Fibroblast of skin of scalp (primary cell): Measurements from ENCODE around the gene MASP1.

Experiments
- DNase-seq: peaks from one replicate; pipeline ENCODE4 v3.0.0-alpha.2; 2013

MASP1 gene

GRCh38 chr3:187293516-187294430, 2.2 kb upstream of the MASP1 start:
- peak; percentile 21 for DNase-seq

DNA sequence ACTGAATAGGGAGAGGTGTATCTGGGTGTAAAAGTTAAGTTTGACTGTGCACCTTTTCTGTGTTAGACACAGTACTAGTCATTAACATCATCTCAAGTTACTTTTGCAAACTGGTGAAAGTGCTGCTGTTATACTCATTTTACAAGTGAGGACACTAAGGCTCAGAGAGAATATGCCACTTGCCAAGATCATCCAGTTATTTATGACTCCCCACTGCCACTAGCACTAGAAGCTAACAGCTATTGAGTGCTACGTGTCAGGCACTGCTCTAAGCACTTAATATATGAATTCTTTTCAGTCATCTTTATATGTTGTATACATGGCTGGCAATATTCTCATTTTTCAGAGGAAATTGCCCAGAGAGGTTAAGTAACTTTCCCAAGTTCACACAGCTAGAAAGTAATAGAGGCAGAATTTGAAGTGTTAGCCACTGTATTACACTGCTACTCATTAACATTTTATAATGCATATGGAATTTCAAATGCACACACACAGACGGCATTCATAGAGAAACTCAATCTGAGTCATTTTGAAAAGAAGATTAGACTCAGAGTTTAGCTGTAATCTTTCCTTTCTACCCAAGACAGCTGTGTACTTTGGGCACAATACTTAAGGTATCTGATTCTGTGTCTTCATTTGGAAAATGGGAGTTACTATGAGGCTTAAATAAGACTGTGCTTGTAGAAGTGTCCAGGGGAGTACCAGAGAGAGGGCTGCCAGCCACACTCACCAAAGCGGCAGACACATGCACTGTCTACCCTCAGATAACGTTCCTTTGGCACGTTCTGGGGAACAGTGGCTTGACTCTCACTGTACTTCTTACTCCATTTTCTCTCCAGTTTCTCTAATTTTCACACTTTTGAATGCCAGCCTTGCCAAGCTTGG, 1.3 kb upstream of the MASP1 start:
- DNase-seq = peak; percentile 26

GRCh38 chr3:187292181-187292580, 644 bp upstream of the MASP1 start:
- DNase-seq = no peak

DNA sequence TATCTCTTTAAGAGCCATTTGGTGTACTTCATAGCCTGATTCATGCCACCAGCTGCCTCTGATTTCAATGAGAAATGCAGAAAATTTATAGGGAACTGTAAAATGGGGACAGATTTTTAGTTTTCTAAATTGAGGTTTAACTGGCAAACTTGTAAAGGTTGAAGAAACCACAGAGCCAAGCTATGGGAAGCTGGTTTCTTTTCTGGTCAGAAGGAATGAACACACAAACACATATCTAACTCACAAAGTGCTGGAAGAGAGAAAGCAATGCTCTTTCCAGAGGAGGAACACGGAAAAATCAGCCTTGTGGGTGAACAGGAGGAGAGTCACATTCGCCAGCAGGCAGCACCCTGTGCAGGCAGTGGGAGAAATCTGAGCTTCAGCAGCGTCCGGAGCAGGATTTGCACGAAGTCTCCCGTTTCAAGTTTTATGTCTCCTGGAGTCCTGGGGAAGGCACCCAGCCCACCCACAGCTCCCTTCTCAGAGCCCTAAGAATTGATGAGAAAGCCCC, 481 bp downstream of the MASP1 start:
- DNase-seq = peak; percentile 44

GRCh38 chr3:187290503-187290902, 1.0 kb downstream of the MASP1 start:
- DNase-seq = no peak

DNA sequence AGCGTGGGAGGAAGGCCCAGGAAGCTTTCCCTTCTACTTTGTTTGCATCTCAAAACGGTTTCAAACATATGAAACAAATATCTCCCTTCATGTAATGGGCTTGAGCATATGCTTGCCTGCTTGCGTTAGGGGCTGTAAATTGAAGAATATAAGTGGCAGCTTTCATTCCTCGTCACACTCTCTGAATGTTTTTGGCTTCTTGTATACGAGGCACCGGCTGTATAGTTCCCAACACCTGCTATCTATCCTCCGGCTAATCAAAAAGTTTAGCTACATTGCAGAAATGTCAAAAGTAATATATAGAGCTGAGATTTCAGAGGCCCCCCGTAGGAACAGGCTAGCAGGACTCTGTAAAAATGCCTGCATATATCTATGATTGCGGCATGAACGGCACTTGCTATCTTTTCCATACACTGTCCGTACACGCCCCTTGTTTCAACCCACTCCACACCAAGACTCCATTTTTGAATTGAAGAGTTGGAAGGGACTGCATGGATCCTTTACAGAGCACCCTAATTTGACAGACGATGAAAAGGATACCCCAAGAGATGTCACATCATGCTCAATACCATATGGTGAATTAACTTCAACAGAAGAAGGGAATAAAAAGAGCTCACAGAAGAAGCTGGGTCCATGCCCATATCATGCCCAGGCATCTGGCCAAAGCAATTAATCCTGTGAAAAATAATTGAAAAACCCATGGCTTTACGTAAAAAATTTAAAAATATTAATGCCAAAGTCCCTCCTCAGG, 2.5 kb downstream of the MASP1 start:
- DNase-seq = no peak

- no peak for DNase-seq
Measured at GRCh38 chr3:187288131-187288854, 3.2 kb downstream of the MASP1 start.

- no peak for DNase-seq
Measured at GRCh38 chr3:187287256-187287655, 4.3 kb downstream of the MASP1 start.

GRCh38 chr3:187286467-187287059, 5.0 kb downstream of the MASP1 start:
- no peak for DNase-seq

GRCh38 chr3:187281191-187281714, 10.3 kb downstream of the MASP1 start:
- peak; percentile 84 for DNase-seq

GRCh38 chr3:187280644-187281043, 10.9 kb downstream of the MASP1 start:
- no peak for DNase-seq

GRCh38 chr3:187277129-187277462, 14.4 kb downstream of the MASP1 start:
- no peak for DNase-seq

GRCh38 chr3:187276397-187277128, 15.0 kb downstream of the MASP1 start:
- no peak for DNase-seq

GRCh38 chr3:187274977-187275338, 16.6 kb downstream of the MASP1 start:
- DNase-seq = no peak

DNA sequence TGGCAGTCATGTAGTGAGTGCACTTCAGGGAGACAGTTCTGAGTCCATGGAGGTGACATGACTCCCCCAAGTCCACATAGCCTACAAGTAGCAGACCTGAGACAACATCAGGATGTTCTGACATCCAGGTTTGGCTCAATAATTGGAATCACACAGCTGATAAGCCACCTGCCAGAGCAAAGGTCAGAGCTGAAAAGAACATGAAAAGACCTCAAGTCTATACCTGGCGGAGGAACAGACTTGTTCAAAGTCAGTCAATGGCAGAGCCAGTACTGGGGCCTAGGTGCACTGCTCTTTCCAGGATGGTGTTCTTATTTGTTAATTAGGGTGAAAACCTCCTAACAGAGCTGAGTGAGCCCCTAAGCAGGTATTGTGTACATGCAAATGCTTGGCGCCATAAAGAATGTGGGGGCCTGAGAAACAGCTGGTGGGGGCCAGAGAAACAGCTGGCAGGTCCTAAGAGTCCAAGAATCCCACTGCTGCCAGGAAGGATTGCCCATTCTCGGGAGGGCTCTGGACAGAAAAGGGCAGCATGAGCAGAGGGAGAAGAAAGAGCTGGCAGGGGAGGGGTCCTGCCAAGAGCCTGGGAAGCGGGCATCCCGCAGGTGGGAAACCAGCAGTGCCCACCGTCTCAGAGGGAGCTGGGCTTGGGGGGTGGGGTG, 17.1 kb downstream of the MASP1 start:
- no peak for DNase-seq

DNA sequence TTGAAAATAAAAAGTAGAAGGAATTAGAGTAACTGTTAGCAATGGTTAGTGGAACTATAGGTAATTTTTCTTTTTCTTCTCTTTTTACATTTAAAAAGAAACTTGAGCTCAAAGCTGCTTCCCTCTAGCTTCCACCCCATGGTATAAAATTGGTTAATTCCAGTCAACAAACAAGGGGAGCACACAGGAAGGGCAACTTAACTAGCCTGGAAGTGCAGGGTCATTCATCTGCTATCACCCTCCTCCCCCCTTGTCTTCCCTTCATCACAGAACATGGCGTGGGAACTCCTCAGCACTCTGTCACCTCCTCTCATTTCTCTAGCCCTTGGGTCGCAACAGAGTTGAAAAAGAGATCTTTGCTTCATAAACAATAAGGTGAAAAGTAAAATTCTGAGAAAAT, 20.0 kb downstream of the MASP1 start:
- no peak for DNase-seq

DNA sequence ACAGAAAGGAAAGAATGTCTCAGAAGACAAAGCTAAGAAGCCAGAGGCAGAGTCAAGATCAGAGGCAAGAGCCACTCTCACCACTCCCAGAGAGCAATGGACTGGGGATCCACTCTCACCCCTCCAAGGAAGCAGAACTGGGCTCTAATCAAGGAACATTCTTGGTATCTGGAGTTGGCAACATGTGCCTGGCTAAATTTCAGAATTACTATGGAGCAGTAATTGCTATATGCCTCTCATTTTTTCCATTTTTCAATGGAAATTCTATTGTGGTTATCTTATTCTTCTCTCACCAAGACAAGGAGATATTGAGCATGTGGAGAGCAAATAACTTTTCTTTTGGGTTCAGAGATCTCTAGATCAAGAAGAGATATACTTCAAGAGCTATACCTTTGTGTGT, 22.1 kb downstream of the MASP1 start:
- no peak for DNase-seq

DNA sequence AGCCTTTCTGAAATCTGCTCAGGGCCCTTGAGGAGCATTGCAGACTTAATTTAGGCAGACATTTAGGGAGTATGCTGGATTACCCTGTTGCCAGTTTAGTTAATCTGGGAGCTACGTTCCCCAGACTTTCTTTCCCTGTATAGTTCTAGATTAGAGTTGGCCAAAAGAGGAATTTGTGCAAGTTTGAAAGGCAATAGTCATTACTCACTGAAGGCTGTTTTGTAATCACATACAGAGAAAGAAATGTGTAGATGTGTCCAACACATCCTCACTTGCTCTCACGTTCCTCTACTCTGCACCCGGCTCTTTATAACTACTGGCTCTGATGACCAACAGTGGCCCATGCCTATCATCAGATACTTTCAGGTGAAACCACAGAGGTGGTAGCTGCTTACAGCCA, 24.2 kb downstream of the MASP1 start:
- no peak for DNase-seq

- no peak for DNase-seq
Measured at GRCh38 chr3:187266691-187267090, 24.8 kb downstream of the MASP1 start.

DNA sequence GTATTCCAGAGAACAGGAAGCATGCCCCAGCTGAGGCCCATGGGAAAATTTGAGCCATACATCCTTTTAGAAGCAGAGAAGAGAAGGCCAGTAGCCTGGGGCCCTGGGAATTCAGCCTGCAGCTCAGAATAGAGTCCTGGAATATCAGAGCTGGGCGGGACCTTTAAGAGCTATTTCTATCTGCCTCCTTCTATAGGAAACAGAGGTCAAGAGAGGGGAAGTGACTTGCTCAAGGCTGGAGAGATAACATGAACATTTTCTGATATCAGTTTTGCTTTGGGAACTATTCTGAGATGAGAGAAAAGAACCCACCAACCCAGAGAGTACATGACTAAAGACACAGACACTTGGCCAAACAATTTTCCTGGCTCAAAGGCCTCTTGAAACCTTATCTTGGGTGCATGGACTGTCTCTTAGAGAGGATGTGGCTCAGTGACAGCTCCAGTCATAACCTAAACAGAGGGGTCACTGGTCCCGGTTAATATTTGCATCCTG, 26.0 kb downstream of the MASP1 start:
- DNase-seq = no peak
